Measurements from ENCODE around the gene FEZ2.

FEZ2 gene

DNA sequence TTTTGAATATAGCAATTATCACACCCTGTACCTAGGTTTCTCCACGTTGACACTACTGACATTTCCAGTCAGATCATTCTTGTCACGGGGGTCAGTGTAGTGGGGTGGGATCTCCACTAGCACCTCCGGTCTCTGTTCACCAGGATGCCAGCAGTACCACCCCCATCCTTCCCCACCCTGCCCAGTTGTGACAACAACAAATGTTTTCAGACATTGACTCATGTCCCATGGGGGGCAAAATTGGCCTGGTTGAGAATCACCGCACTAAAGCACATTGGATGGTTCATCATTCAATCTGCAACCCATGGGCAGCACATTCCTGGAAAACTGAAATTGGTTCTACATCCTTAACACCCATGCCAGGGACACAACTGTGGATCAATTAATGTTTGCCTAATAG, 32.3 kb downstream of the FEZ2 start:
- TF ChIP-seq, protein P1, sequence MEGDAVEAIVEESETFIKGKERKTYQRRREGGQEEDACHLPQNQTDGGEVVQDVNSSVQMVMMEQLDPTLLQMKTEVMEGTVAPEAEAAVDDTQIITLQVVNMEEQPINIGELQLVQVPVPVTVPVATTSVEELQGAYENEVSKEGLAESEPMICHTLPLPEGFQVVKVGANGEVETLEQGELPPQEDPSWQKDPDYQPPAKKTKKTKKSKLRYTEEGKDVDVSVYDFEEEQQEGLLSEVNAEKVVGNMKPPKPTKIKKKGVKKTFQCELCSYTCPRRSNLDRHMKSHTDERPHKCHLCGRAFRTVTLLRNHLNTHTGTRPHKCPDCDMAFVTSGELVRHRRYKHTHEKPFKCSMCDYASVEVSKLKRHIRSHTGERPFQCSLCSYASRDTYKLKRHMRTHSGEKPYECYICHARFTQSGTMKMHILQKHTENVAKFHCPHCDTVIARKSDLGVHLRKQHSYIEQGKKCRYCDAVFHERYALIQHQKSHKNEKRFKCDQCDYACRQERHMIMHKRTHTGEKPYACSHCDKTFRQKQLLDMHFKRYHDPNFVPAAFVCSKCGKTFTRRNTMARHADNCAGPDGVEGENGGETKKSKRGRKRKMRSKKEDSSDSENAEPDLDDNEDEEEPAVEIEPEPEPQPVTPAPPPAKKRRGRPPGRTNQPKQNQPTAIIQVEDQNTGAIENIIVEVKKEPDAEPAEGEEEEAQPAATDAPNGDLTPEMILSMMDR (IDR thresholded peaks at IDR 0.05; ENCODE audit: low read depth, low read length, missing control alignments): no peak
- no peak for DNase-seq (ENCODE audit: low read depth)
- H3K4me3 ChIP-seq (ENCODE audit: low read depth, low read length): no peak overlapping the region

DNA sequence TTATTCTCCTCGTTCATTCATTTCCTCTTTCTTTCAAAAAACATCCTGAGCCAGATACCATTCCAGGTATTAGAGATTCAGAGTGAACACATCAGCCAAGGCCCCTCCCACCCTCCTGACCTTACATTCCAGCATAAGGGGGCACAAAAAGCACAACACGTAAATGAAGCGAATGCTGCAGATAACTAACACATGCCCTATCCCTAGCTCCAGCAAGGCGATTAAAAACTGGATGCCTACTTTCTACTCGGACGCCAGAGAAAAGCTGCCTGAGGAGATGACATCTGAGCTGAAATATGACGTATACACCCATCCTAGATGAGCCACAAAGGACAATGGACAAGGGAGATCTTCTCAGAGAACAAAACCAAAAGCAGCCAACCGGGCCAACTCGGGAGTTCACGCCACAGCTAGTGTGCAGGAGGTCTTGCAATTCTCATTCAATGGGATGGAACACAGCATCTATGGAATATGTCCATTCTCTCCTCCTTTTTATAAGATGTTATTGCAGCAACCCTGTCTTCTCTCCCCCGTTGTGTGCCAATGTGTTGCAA, 33.5 kb downstream of the FEZ2 start:
- no peak overlapping the region for H3K4me3 ChIP-seq (ENCODE audit: low read depth, low read length)
- DNase-seq (ENCODE audit: low read depth): no peak
- TF ChIP-seq, protein P1 (IDR thresholded peaks at IDR 0.05; ENCODE audit: low read depth, low read length, missing control alignments): no peak

DNA sequence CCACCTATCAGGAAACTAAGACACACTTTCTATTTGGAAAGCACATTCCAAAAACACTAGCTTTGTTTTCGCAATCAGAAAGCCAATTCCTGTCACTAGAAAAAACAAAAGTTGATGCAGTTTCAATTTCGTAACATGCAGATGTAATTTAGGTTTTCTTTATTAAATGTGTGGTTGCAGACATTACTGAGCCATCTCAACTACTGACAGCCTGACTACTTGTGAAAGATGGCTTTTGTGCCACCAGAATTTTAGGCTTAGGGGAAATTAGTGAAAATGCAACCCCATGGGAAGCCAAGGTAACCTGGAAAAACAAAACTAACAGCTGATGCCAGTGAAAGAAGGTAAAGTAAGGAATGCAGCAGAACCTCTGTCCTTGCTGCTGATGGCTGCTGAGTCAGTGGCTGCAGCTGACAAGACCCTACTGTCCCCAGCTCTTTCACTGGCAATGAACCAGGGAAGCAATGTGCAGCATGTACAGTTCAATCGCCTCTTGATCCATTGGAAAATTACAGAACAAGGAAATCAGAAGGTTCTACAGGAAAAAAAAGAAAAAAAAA, 34.9 kb downstream of the FEZ2 start:
- DNase-seq (ENCODE audit: low read depth): no peak
- no peak overlapping the region for H3K4me3 ChIP-seq (ENCODE audit: low read depth, low read length)
- TF ChIP-seq, protein P1 (IDR thresholded peaks at IDR 0.05; ENCODE audit: low read depth, low read length, missing control alignments): no peak

DNA sequence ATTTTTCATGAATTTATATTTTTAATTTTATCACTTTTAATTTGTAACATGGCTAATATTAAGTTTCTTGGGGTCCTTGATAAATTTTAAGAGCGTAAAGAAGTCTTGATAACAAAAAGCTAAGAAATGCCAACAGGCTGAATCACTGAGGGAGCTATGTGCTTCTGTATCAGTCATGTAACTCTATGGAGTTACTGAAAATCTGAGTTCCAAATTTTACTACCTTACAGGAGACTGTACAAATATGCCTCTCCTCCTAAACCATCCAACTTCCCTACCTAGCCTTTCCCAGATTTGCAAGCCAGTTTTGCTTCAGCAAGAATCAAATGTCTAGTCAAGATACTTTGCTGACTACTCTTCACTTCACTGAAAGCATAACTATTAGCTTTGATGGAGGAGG, 35.7 kb downstream of the FEZ2 start:
- H3K4me3 ChIP-seq (ENCODE audit: low read depth, low read length): no peak overlapping the region
- DNase-seq (ENCODE audit: low read depth): no peak
- TF ChIP-seq, protein P1 (IDR thresholded peaks at IDR 0.05; ENCODE audit: low read depth, low read length, missing control alignments): no peak

DNA sequence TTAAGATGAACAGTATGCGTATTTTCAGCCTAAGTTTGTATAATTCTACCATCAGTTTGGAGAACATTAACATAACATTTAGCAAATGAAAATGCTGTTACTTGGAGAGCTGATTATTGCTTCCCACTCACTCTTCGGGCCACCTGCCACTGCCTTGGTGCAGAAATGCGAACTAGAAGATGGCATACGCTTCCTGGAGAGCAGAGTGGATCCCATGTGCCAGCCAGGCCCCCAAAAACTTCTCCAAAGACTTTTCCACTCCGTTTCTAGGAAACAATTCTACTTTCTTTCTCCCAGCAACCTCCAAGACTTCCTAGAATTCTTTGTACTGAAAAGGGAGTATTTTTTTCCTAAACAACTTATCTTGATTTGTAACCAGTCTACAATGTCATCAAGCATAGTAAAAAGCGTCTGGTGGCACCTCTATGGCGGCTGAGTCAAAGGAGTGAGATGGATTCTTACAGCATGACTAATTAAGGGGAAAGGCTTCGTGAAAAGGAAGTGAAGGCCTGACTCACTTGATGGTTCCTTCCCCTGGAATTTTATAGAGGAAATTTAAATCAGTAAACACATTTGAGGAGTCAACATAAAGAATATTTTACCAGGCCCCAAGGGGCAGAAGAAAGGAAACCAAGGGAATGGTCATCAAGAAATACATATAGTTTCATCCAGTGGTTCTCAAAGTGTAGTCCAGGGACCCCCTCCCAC, 36.6 kb downstream of the FEZ2 start:
- H3K4me3 ChIP-seq (ENCODE audit: low read depth, low read length): no peak overlapping the region
- DNase-seq (ENCODE audit: low read depth): no peak
- TF ChIP-seq, protein P1 (IDR thresholded peaks at IDR 0.05; ENCODE audit: low read depth, low read length, missing control alignments): no peak

DNA sequence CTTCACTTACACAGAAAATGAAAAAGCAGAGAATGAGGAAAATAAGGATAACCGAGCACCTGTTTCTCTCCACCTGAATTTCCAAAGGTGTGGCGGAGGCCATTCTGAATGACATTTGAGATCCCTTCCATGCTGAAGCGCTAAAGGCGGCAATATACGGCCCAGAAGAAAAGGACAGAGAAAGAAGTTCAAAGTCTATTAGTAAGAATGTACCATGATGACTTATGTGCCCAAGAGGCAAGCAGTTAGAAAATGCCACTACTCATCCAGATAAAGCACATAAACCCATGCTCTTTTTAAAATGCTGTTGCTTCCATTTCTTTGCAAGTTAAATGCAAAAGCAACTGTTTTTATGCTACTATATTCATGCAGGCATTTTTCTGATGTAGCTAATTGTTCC, 37.2 kb downstream of the FEZ2 start:
- H3K4me3 ChIP-seq (ENCODE audit: low read depth, low read length): no peak overlapping the region
- TF ChIP-seq, protein P1 (IDR thresholded peaks at IDR 0.05; ENCODE audit: low read depth, low read length, missing control alignments): no peak
- DNase-seq (ENCODE audit: low read depth): no peak

Data from GM12864 (cell line).